OCI-LY1 (cell line): ENCODE data around the gene ZNF438.

Source experiments
- CTCF ChIP-seq: fragments of 200-600 bp; sonication (generic), shearing (Covaris generic); IDR thresholded peaks from 2 replicates; pipeline ENCODE4 v1.5.1; 2017; ENCODE audit warnings: mild to moderate bottlenecking, antibody characterized with exemption, low read length, moderate library complexity, mixed read lengths
- EZH2 ChIP-seq: fragments of 200-600 bp; sonication (generic), shearing (Covaris generic); IDR thresholded peaks from 2 replicates; pipeline ENCODE4 v1.8.0; 2017; ENCODE audit warnings: borderline replicate concordance, mixed run types, mild to moderate bottlenecking, antibody characterized with exemption, low read length, moderate library complexity, mixed read lengths

GRCh38 chr10:30928742-30929141 is 102.9 kb downstream of the ZNF438 start:
- TF ChIP-seq CTCF (no peak), EZH2 (no peak)
